Measurements from ENCODE around the gene KLHDC1. TPM values are rescaled to one million over a fixed set of nuclear protein-coding genes. Genes with fewer than 3 reads are reported as not detected.
A peak's percentile ranks its signal among the peaks of the same experiment; 100 is the strongest.

The KLHDC1 gene
- total RNA-seq, 2 experiments from 2014 or later = 0.25 TPM; not detected in 1

DNA sequence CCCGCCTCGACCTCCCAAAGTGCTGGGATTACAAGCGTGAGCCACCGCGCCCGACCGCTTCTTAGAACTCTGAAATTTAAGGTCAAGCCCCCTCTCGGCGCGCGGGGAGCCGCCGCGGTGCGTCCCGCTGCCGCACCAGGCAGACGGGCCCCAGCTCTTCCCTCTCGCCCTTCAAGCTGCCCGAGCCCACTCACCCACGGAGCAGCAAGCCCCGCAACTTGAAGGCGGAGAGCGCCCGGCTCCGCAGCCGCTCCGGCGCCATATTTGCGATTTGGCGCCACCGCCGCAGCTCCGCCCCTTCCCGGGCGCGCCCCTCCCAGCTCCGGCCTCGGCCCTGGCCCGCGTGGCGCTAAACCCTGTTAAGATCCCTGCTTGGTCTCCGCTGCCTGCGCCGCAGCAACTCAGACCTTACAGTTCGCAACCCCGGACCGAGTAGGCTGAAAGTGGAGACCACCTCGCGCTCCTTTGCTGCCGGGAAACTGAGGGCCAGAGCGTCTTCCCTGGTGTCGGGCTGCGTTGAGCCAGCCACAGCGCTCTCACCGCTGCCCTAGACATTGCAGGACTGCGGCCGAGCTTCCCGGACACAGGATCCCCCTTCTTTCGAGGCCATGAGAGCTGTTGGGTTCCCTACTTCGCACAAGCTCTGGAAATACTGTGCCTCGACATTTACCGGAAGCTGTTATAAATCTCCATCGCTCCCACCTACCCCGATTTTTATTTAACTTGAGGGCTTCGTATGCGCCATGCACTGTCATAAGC, 4.8 kb upstream of the KLHDC1 start, which contains the start of gene POLE2:
Gene POLE2, minus strand, starts transcription at position 273 of the 759 bp plus-strand sequence. Its CDS starts 11 bp downstream, at position 262.
- peak; percentile 85 for DNase-seq (ENCODE audit: low spot score)
- intact Hi-C loops (cut with micrococcal nuclease; ENCODE audit: unreplicated experiment) = loop anchor here (2.0 kb wide), 2 partner anchors 53 to 81 kb away; partner anchors contain the start of genes DNAAF2 and KLHDC2
- Histone ChIP-seq H2AFZ (ENCODE audit: low read length) (peak within 1 kb of the TSS; percentile 95), H3K27ac (ENCODE audit: low read depth, low read length, poor library complexity, severe bottlenecking) (peak within 1 kb of the TSS; percentile 41), H3K4me3 (ENCODE audit: low read depth, low read length, poor library complexity, severe bottlenecking) (peak within 1 kb of the TSS; percentile 82), H4K20me1 (ENCODE audit: insufficient read depth, low read length) (no peaks in the 10 kb centered on the region), H3K79me2 (ENCODE audit: insufficient read depth, low read depth, low read length) (peaks cover 27% of the 10 kb centered on the region), H3K36me3 (ENCODE audit: insufficient read depth, low read length) (peaks cover 10% of the 10 kb centered on the region), H3K9me3 (ENCODE audit: low read length) (no peaks in the 10 kb centered on the region), H3K4me2 (ENCODE audit: low read length) (peak within 1 kb of the TSS; percentile 91), H3K9me2 (ENCODE audit: insufficient read depth, low read length) (no peaks in the 10 kb centered on the region), H3K4me1 (ENCODE audit: insufficient read depth, low read length, poor library complexity, severe bottlenecking) (peaks cover 41% of the 10 kb centered on the region)
- no TSS peak for BruUV-seq (replicated peaks)
- no peak for TF ChIP-seq EZH2phosphoT487 (IDR thresholded peaks at IDR 0.05; ENCODE audit: borderline replicate concordance, low read depth, low read length)
- TF ChIP-seq, protein P1, sequence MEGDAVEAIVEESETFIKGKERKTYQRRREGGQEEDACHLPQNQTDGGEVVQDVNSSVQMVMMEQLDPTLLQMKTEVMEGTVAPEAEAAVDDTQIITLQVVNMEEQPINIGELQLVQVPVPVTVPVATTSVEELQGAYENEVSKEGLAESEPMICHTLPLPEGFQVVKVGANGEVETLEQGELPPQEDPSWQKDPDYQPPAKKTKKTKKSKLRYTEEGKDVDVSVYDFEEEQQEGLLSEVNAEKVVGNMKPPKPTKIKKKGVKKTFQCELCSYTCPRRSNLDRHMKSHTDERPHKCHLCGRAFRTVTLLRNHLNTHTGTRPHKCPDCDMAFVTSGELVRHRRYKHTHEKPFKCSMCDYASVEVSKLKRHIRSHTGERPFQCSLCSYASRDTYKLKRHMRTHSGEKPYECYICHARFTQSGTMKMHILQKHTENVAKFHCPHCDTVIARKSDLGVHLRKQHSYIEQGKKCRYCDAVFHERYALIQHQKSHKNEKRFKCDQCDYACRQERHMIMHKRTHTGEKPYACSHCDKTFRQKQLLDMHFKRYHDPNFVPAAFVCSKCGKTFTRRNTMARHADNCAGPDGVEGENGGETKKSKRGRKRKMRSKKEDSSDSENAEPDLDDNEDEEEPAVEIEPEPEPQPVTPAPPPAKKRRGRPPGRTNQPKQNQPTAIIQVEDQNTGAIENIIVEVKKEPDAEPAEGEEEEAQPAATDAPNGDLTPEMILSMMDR (conservative IDR thresholded peaks at IDR 0.05; ENCODE audit: low read length) = peak; percentile 27; the same call in 1 of the 2 replicates
- ChIA-PET CTCF (ENCODE audit: unreplicated experiment) (no interaction called here), POLR2A (interaction anchor here (0.6 to 2.4 kb wide), 4 partner anchors 15 to 811 kb away, joined by 3 to 7 read pairs (median 4); no protein-coding TSS in a partner anchor)

DNA sequence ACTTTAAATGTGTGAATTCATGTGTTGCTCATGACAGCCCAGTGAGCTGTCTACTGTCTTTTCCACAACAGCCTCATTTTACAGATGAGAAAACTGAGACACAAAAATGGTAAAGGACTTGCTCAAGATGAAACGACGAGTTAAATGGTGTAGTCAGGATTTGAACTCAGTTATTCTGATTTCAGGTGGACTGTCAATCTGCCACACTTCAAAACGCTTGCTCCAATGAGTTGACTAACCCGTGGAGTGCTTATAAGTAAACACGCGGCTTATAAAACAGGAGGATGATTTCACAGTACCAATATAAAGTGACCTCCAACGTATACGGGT, 4.3 kb upstream of the KLHDC1 start:
- Histone ChIP-seq H3K9me2 (ENCODE audit: insufficient read depth, low read length) (no peaks in the 10 kb centered on the region), H3K36me3 (ENCODE audit: insufficient read depth, low read length) (peaks cover 4% of the 10 kb centered on the region), H3K9me3 (ENCODE audit: low read length) (no peaks in the 10 kb centered on the region), H3K27ac (ENCODE audit: low read depth, low read length, poor library complexity, severe bottlenecking) (no peak overlapping the region), H4K20me1 (ENCODE audit: insufficient read depth, low read length) (no peaks in the 10 kb centered on the region), H3K4me1 (ENCODE audit: insufficient read depth, low read length, poor library complexity, severe bottlenecking) (peaks cover 41% of the 10 kb centered on the region), H2AFZ (ENCODE audit: low read length) (peak overlapping the region; percentile 95), H3K4me3 (ENCODE audit: low read depth, low read length, poor library complexity, severe bottlenecking) (no peak overlapping the region), H3K4me2 (ENCODE audit: low read length) (peak overlapping the region; percentile 91), H3K79me2 (ENCODE audit: insufficient read depth, low read depth, low read length) (peaks cover 27% of the 10 kb centered on the region)
- BruUV-seq (replicated peaks) = no TSS peak
- ChIA-PET POLR2A (interaction anchor here (0.6 to 2.4 kb wide), 3 partner anchors 14 to 811 kb away, joined by 3 to 7 read pairs (median 4); no protein-coding TSS in a partner anchor), CTCF (ENCODE audit: unreplicated experiment) (no interaction called here)
- no peak for DNase-seq (ENCODE audit: low spot score)
- intact Hi-C loops (cut with micrococcal nuclease; ENCODE audit: unreplicated experiment) = loop anchor here (2.0 kb wide), 2 partner anchors 54 to 80 kb away; partner anchors contain the start of genes DNAAF2 and KLHDC2
- TF ChIP-seq, protein P1 (conservative IDR thresholded peaks at IDR 0.05; ENCODE audit: low read length) = no peak
- TF ChIP-seq EZH2phosphoT487 (IDR thresholded peaks at IDR 0.05; ENCODE audit: borderline replicate concordance, low read depth, low read length) = no peak
